Neuron (in vitro differentiated cells): ENCODE measurements around the gene FHIT.

Source experiments
- H2AFZ ChIP-seq: one replicate; pipeline ENCODE4 v1.6.1; 2013; ENCODE audit warnings: low read depth, mild to moderate bottlenecking, inconsistent platforms, low read length, moderate library complexity
- H3K27me3 ChIP-seq: one replicate; pipeline ENCODE4 v1.6.1; 2013; ENCODE audit warnings: low read length; ENCODE audit not compliant: insufficient read depth
- H3K36me3 ChIP-seq: one replicate; pipeline ENCODE4 v1.6.1; 2013; ENCODE audit warnings: low read length; ENCODE audit not compliant: insufficient read depth
- H3K4me1 ChIP-seq: one replicate; pipeline ENCODE4 v1.6.1; 2013; ENCODE audit warnings: low read length; ENCODE audit not compliant: insufficient read depth
- H3K4me3 ChIP-seq: 2 replicates; pipeline ENCODE4 v1.5.1; 2013; ENCODE audit warnings: mild to moderate bottlenecking, low read length, moderate library complexity
- H3K9me3 ChIP-seq: one replicate; pipeline ENCODE4 v1.6.1; 2013; ENCODE audit warnings: low read length

The FHIT gene

GRCh38 chr3:59994732-59995304 is 1256.4 kb downstream of the FHIT start:
- no peaks in the 10 kb centered on the region for H3K36me3 ChIP-seq
- H2AFZ ChIP-seq: no peak overlapping the region
- H3K4me1 ChIP-seq: peaks cover 21% of the 10 kb centered on the region
- no peak overlapping the region for H3K4me3 ChIP-seq
- H3K9me3 ChIP-seq: no peaks in the 10 kb centered on the region
- H3K27me3 ChIP-seq: no peaks in the 10 kb centered on the region

- no peak overlapping the region for H3K4me3 ChIP-seq
- no peaks in the 10 kb centered on the region for H3K27me3 ChIP-seq
- no peaks in the 10 kb centered on the region for H3K9me3 ChIP-seq
- H3K36me3 ChIP-seq: no peaks in the 10 kb centered on the region
- H2AFZ ChIP-seq: no peak overlapping the region
- peaks cover 17% of the 10 kb centered on the region for H3K4me1 ChIP-seq
These were observed 1258.7 kb downstream of the FHIT start for GRCh38 chr3:59992578-59992977.

GRCh38 chr3:59990915-59991314 is 1260.3 kb downstream of the FHIT start:
- H3K4me1 ChIP-seq: peaks cover 10% of the 10 kb centered on the region
- no peaks in the 10 kb centered on the region for H3K27me3 ChIP-seq
- no peak overlapping the region for H3K4me3 ChIP-seq
- H2AFZ ChIP-seq: no peak overlapping the region
- H3K9me3 ChIP-seq: no peaks in the 10 kb centered on the region
- no peaks in the 10 kb centered on the region for H3K36me3 ChIP-seq

- no peaks in the 10 kb centered on the region for H3K27me3 ChIP-seq
- H3K4me3 ChIP-seq: no peak overlapping the region
- no peaks in the 10 kb centered on the region for H3K9me3 ChIP-seq
- no peak overlapping the region for H2AFZ ChIP-seq
- no peaks in the 10 kb centered on the region for H3K4me1 ChIP-seq
- H3K36me3 ChIP-seq: no peaks in the 10 kb centered on the region
These were observed 1268.7 kb downstream of the FHIT start for GRCh38 chr3:59982510-59982909.

- Histone ChIP-seq H3K4me3 (no peak overlapping the region), H3K36me3 (no peaks in the 10 kb centered on the region), H3K27me3 (no peaks in the 10 kb centered on the region), H3K9me3 (no peaks in the 10 kb centered on the region), H3K4me1 (no peaks in the 10 kb centered on the region), H2AFZ (no peak overlapping the region)
These were observed 1269.9 kb downstream of the FHIT start for GRCh38 chr3:59981377-59981776.

- Histone ChIP-seq H3K4me3 (no peak overlapping the region), H3K27me3 (no peaks in the 10 kb centered on the region), H3K36me3 (no peaks in the 10 kb centered on the region)
These were observed 1270.7 kb downstream of the FHIT start for GRCh38 chr3:59980576-59980975.

GRCh38 chr3:59979542-59979941 is 1271.7 kb downstream of the FHIT start:
- H3K36me3 ChIP-seq: no peaks in the 10 kb centered on the region

More at GRCh38 chr3:59980576-59980975, 1270.7 kb downstream of the FHIT start:
- no peaks in the 10 kb centered on the region for H3K9me3 ChIP-seq
- H3K4me1 ChIP-seq: no peaks in the 10 kb centered on the region
- no peak overlapping the region for H2AFZ ChIP-seq

GRCh38 chr3:59978979-59979378 is 1272.3 kb downstream of the FHIT start:
- Histone ChIP-seq H3K4me3 (no peak overlapping the region), H3K4me1 (no peaks in the 10 kb centered on the region)

More at GRCh38 chr3:59979542-59979941, 1271.7 kb downstream of the FHIT start:
- H3K4me3 ChIP-seq: no peak overlapping the region
- no peaks in the 10 kb centered on the region for H3K27me3 ChIP-seq
- no peak overlapping the region for H2AFZ ChIP-seq
- H3K9me3 ChIP-seq: no peaks in the 10 kb centered on the region
- no peaks in the 10 kb centered on the region for H3K4me1 ChIP-seq

GRCh38 chr3:59970796-59971195 is 1280.5 kb downstream of the FHIT start:
- Histone ChIP-seq H3K4me1 (no peaks in the 10 kb centered on the region), H2AFZ (no peak overlapping the region), H3K4me3 (no peak overlapping the region), H3K9me3 (no peaks in the 10 kb centered on the region), H3K36me3 (no peaks in the 10 kb centered on the region), H3K27me3 (no peaks in the 10 kb centered on the region)

More at GRCh38 chr3:59978979-59979378, 1272.3 kb downstream of the FHIT start:
- H3K9me3 ChIP-seq: no peaks in the 10 kb centered on the region
- H3K36me3 ChIP-seq: no peaks in the 10 kb centered on the region
- H2AFZ ChIP-seq: no peak overlapping the region
- no peaks in the 10 kb centered on the region for H3K27me3 ChIP-seq

- Histone ChIP-seq H3K4me1 (no peaks in the 10 kb centered on the region), H2AFZ (no peak overlapping the region), H3K9me3 (no peaks in the 10 kb centered on the region), H3K36me3 (no peaks in the 10 kb centered on the region), H3K4me3 (no peak overlapping the region), H3K27me3 (no peaks in the 10 kb centered on the region)
These were observed 1280.9 kb downstream of the FHIT start for GRCh38 chr3:59970376-59970775.

GRCh38 chr3:59968513-59969045 is 1282.7 kb downstream of the FHIT start:
- H3K4me1 ChIP-seq: no peaks in the 10 kb centered on the region
- no peak overlapping the region for H2AFZ ChIP-seq
- H3K4me3 ChIP-seq: no peak overlapping the region
- H3K36me3 ChIP-seq: no peaks in the 10 kb centered on the region
- H3K27me3 ChIP-seq: no peaks in the 10 kb centered on the region
- H3K9me3 ChIP-seq: no peaks in the 10 kb centered on the region

- Histone ChIP-seq H3K27me3 (no peaks in the 10 kb centered on the region), H3K36me3 (no peaks in the 10 kb centered on the region), H3K4me3 (no peak overlapping the region), H3K4me1 (no peaks in the 10 kb centered on the region), H3K9me3 (peaks cover 2% of the 10 kb centered on the region), H2AFZ (no peak overlapping the region)
These were observed 1287.6 kb downstream of the FHIT start for GRCh38 chr3:59963676-59964075.

- H3K4me3 ChIP-seq: no peak overlapping the region
- H3K9me3 ChIP-seq: peaks cover 2% of the 10 kb centered on the region
- no peaks in the 10 kb centered on the region for H3K27me3 ChIP-seq
- H3K36me3 ChIP-seq: no peaks in the 10 kb centered on the region
- no peak overlapping the region for H2AFZ ChIP-seq
- H3K4me1 ChIP-seq: no peaks in the 10 kb centered on the region
These were observed 1294.1 kb downstream of the FHIT start for GRCh38 chr3:59957150-59957549.

GRCh38 chr3:59953104-59953503 is 1298.1 kb downstream of the FHIT start:
- Histone ChIP-seq H2AFZ (no peak overlapping the region), H3K4me3 (no peak overlapping the region), H3K36me3 (no peaks in the 10 kb centered on the region), H3K9me3 (no peaks in the 10 kb centered on the region), H3K4me1 (no peaks in the 10 kb centered on the region), H3K27me3 (no peaks in the 10 kb centered on the region)
